NCI-H774 (cell line): ENCODE results near the gene DHRS9.
"Not testable (repeated sequence)": the region's sequence is repeated elsewhere in the genome, so short reads cannot be mapped to it uniquely, and the experiment has no call there.

Experiments used
- DNase-seq: peaks from one replicate; lab custom pipeline; 2025; lab: John Stamatoyannopoulos, UW

The DHRS9 gene

DNA sequence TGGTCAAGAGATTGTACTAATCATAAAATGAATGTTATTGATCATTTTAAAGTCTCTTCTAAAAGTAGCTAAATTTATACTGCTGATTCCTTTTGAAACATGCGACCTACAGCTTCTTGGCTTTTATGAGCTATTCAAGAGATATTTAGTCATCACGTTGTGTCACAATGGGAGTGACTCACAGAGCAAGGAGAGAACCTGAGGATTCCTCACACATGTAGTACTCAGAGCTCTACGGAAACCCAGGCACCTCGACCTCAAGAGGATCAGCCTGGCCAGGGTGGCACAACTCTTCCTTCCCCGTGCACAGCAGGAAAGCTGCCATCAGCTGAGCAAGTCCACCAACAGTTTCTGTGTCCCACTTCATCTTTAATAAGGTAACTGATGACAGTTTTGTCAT, at the start of gene DHRS9:
TSS of gene DHRS9 (plus strand) at position 223 of the 400 bp plus-strand sequence. CDS start 12,019 bp downstream, outside the sequence.
- DNase-seq, result no peak

DNA sequence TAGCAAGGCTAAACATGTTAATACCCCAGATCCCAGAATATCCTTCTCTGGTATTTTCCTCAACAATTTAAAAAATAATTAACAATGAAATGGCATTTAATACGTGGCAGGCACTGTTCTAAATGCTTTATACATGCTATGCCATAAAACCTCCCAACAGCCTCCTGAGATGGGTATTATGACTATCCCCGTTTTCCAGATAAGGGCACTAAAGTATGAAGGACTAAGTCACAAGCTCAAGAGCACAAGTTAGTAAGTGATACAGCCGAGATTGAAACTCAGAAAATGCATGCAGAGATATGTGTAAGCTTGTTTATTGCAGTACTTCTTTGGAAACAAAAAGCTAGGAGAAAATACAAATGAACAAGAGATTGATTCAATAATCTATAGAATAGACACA, 46.2 kb upstream of the DHRS9 start:
- no peak for DNase-seq

DNA sequence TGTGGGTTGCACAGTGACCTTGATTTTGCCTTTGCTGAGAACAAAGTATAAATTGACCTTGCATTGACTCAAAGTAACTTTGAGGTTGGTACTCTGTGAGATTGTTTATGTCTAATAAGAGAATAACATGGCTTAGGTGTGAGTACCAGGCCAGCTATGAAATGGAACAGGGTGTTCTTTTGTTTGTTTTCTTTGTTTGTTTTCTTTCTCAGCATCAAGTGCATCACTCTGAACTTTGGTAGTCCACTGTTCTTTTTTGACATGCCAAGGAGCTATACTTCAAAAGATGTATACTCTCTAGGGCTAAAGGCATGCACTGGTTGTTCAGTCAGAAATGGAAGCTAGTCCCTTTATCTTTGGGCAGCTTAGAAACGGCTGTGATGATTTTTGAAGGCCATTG, 43.3 kb upstream of the DHRS9 start:
- DNase-seq, result no peak

DNA sequence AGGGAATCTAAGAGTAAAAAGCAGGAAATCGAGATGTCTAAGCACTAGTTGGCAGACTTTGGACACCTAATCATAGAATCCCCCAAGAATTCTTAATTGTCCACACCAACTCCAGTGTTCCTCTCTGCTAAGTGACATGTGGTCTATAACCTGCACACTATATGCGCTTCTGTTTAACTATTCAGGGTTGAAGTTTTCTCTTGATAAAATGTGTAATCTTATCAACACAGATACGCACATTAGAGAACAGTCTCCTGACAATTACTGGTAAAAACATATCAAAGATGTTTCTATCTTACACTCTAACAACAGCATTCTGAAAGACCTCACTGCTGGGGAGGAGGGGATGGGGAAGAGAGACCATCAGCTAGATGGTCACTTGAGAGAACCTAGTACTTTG, 42.1 kb upstream of the DHRS9 start:
- DNase-seq, result no peak

DNA sequence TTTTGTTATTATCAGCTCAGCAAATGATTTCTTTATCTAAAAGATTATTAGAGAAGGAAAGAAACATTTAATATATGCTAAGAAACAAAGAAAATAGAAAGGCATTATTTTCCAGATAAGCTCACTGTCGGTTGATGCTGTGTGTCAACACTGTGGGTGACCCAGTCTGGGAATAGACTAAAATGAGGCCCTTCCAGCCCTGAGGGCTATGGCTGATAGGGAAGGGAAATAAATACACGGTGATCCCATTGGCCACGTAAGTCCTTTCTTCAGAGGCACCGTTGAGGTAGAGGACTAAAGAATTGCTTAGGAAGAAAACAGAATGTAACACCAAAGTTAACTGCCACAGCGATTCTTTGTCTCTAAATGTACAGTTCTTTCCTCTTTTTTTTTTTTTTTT, 40.0 kb upstream of the DHRS9 start:
- DNase-seq, result no peak

DNA sequence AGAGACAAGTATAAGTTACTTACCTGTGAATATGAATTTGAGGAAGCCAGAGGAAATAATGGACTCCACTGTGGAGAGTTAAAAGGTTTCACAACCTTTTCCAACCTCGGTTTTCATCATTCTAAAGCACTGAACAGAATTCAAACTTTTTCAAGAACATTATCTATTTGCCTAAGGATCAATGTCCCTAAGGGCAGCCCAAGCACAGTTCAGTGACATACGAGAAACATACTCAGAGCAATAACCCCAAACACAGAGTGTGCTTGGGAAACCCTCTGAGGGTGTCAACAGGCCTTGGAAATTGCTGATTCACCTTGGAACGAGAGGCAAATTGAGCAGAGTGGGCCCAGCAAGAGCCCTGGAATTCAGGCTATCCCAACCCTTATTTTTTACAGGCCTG, 38.2 kb upstream of the DHRS9 start, which contains the start of gene ABCB11:
TSS of gene ABCB11 (minus strand) at position 123 of the 400 bp plus-strand sequence. CDS start 13,199 bp downstream, outside the sequence.
- no peak for DNase-seq

DNA sequence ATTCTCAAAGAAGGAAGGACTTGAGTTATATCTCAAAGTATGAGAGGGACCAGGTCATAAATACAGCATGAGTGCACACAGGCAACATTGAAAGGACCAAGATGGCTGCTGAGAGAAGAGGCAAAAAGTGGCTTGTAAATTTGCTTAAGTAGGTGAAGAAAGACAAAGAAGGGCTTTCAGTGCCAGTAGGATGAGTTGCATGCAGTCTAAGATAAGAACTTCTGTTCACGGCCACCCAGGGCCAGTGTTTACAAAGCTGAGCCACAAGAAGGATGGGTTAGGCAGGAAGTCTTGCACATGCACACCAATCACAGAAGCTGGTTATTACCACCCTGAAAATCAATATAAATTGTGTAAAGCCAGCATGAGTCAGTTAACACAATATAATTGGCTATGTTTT, 35.1 kb upstream of the DHRS9 start:
- no peak for DNase-seq

DNA sequence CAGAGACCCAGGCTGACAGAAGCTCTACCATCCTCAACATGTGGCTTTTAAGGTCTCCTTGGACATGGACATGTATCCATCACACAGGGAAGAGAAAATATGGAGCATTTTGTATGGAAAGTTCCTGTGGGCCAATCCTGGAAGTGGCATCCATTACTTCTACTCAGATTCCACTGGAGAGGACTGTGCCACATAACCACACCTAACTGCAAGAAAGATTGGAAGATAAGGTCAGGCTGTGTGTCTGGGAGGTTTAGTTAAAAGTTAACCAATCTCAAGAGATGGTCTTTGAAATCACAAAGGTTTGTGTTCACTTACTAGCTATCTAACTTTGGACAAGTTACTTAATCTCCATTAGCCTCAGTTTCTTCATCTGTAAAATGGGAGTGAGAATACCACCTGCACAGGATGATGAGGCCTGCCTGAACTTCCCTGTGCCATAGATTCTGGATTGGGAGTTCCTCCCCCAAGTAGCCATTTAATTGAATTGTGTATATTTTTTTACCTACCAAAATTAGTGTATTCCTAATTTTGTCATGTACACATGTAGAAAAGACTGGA, 34.3 kb upstream of the DHRS9 start:
- DNase-seq, result no peak

DNA sequence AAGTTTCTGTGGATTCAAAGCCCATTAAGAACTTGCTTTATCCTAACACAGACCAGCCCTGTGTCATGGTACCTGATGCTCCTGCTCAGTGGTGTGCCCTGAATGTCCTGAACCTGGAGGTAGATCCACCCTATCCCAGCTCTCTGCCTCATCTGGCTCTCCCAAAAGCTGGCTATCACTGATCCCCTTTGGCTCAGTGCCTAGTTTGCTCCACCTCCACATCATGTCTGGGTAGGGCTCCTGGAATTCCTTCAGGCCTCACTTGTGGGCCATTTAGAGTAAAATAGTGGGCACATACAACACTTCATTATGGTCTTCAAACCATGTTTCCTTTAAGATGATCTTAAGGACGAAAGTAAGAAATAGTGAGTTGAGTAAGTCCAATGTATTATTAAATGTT, 33.5 kb upstream of the DHRS9 start:
- no peak for DNase-seq

DNA sequence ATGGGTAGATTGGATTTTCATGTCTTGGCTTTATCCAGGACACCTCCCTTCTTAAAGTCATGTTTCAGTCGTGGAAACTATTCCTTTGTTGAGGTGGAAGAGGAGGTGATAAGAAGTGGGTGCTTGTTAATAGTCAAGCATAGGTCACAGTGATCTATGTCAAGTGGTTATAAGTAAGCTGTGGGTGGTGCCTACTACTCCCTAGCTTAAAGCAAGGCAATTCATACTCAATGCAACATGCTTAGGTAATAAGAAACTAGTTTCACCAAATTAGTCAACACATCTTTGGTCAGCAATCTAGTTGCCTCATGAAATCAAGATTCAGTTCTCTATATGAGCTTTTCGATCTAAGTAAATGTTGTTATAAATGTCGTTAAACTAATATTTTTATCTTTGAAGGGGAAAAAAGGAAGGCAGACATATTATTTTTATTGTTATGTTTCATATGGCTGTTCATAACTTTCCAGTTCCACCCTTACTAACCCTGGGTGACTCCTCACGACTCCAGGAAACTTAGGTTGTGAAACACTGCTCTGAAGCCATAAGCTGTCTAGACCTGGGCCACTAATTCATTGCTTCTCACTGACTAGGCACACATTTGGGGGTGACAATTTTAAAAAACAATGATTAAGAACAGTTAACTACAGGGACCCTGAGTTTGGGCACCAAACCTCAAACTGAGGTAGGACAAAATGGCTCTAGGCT, 32.5 kb upstream of the DHRS9 start:
- no peak for DNase-seq

DNA sequence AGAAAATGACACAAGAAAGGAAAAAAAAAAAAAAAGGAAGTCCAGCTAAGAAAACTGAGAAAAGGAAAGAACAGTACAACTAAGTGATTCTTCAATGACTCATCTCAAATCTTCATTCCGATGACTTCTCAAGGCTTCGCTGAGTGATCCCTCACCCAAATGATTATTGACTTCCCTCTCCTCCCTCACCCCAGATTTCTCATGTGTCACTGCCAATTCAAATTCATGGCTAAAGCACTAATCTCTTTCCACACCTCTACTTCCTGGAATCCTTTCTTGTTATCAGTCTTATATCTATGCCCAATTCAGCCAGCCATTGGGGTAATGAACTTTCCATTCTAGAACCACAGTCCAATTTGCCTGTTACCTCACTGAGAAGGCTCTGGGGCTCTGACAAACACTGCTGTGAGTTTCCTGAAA, 31.0 kb upstream of the DHRS9 start:
- no peak for DNase-seq

DNA sequence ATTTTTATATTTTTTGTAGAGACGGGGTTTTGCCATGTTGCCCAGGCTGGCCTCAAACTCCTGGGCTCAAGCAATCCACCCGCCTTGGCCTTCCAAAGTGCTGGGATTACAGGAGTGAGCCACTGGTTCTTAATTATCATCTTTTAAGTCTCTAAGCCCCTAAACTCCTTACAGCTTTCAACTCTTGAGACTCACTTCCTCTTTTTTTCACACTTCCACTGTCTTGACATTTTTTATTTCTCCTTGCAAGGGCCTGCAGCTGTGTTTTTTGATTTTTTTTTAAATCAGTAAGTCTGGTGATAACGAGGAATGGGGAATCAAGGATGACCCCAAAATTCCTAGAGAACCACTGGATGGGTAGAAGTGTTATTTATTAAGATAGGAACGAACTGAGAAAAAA, 29.7 kb upstream of the DHRS9 start:
- no peak for DNase-seq

DNA sequence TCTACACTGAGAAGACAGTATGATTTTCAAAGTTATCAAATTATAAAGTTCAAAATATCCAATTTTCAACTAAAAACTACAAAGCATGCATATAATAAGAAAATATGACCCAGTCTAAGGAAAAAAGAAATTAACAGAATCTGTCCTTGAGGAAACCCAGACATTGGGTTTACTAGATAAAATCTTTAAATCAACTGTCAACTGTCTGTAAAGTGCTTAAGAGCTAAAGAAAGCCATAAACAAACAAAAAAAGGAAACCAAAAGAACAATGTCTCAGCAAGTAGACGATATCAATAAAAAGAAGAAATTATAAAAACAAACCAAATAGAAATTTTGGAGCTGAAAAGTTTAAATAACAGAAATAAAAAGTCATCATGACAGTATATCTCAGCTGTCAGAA, 27.8 kb upstream of the DHRS9 start:
- no peak for DNase-seq

DNA sequence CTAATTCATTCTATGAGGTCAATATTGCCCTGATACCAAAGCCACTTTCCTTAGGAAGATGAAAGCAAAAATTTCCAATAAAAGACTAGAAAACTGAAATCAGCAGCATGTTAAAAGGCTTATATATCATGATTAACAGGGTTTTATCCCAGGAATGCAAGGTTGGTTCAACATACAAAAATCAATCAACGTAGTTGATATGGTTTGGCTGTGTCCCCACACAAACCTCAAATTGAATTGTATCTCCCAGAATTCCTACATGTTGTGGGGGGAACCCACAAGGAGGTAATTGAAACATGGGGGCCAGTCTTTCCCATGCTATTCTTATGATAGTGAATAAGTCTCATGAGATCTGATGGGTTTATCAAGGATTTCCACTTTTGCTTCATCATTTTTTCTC, 26.5 kb upstream of the DHRS9 start:
- no peak for DNase-seq

DNA sequence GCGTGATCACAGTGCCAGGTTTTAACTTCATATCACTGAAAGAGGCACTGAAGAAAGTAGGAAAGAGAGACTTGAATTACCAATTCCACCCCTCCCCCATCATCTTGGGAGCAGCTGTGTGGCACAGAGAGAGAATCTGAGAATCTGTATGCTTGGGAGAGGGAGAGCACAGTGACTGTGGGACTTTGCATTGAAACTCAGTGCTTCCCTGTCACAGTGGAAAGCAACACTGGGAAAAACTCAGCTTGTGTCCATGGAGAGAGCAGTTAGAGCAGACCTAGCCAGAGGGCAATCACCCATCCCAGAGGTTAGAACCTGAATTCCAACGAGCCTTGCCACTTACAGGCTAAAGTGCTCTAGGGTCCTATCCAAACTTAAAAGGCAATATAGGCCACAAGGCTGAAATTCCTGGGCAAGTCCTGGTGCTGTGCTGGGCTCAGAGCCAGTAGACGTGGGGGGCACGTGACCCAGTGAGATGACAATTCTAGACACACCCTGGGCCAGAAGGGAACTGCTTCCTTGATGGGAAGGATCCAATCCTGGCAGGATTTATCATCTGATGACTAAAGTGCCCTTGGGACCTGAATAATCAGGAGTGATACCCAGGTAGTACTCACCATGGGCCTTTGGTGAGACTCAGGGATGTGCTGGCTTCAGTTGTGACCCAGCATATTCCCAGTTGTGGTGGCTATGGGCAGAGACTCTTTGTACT, 22.8 kb upstream of the DHRS9 start:
- no peak for DNase-seq

DNA sequence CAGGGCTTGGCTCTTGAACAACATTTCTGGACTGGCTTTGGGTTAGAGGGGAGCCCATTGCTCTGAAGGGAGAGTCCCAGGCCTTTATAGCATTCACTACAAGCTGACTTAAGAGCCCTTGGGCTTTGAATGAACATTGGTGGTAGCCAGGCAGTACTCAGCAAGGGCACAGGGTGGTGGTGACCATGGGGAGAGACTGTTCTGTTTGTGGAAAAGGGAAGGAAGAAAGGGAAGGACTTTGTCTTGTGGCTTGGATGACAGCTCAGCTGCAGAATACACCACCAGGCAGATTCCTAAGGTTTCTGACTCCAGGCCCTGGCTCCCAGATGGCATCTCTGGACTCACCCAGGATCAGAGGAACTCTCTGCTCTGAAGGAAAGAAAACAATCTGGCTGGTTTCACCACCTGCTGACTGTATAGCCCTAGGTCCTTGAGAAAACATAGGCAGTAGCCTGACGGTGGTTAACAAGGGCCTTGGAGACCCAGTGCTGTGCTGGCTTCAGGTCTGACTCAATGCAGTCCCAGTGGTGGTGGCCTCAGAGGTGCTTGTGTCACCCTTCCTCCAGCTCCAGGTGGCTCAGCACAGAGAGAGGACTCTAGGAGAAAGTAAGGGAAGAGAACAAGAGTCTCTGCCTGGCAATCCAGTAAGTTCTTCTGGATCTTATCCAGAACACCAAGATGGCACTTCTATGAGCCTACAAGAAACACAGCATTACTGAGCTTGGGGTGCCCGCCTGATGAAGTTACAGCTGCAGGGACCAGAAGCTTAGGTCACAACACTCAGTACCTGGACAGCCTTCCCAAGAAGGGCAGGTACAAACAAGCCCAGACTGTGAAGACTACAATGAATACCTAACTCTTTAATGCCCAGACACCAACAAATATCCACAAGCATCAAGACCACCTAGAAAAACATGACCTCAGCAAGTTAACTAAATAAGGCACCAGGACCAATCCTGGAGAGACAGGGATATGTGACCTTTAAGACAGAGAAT, 21.8 kb upstream of the DHRS9 start:
- no peak for DNase-seq

DNA sequence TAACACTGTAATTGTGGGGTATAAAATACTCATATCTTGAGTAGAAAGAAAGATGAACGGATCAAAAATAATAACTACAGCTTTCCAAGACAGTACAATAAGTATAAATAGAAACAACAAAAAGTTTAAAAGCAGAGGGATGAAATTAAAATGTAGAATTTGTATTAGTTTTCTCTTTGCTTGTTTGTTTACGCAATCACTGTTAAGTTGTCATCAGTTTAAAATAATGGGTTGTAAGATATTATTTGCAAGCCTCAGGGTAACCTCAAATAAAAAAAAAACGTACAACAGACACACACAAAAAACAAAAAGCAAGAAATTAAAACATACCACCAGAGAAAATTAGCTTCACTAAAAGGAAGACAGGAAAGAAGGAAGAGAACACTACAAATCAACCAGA, 20.2 kb upstream of the DHRS9 start:
- no peak for DNase-seq

DNA sequence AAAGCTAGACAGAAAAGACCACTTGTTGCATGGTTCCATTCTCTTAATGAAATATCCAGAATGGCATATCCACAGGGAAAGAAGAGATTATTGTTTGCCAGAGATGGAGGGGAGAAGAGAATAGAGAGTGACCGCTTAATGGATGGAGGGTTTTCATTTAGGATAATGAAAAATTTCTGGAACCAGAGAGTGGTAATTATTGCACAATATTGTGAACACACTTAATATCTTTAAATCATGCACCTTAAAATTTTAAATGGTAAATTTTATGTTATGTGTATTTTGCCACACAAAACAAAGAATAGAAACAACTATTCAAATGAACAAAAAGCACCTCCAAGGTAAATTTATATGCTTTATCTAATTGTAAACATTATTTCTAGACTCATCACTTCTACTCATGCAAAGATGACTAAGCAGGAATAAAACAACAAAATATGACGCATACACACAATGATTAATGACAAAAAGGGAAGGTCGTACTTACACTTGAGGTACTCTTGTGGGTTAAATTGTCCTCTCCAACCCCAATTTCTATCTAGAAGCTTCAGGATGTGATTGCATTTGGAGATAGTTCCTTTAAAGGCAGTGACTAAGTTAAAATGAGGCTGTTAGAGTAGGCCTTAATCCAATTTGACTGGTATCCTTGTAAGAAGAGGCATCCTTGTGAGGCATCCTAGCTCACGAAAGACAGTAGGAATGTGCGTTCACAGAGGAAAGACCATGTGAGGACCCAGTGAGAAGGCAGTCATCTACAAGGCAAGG, 18.7 kb upstream of the DHRS9 start:
- DNase-seq, result no peak

DNA sequence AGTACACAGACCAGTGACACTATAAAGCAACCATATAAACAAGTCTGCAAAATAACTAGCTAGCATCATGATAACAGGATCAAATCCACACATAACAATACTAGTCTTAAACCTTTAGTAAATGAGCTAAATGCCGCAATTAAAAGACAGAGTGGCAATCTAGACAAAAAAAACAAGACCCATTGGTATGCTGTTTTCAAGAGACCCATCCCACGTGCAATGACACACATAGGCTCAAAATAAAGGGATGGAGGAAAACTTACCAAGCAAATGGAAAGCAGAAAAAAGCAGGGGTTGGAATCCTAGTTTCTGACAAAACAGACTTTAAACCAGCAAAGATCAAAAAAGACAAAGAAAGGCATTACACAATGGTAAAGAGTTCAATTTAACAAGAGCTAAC, 14.8 kb upstream of the DHRS9 start:
- DNase-seq, result not testable (repeated sequence)

DNA sequence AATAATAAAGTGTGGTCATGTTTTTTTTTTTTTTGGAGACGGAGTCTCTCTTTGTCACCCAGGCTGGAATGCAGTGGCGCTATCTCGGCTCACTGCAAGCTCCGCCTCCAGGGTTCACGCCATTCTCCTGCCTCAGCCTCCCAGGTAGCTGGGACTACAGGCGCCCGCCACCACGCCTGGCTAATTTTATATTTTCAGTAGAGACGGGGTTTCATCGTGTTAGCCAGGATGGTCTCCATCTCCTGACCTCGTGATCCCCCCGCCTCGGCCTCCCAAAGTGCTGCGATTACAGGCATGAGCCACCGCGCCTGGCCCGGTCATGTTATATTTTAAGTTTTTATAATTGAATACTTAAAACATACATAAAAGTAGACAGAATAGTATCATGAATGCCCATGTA, 5.2 kb upstream of the DHRS9 start:
- not testable (repeated sequence) for DNase-seq

DNA sequence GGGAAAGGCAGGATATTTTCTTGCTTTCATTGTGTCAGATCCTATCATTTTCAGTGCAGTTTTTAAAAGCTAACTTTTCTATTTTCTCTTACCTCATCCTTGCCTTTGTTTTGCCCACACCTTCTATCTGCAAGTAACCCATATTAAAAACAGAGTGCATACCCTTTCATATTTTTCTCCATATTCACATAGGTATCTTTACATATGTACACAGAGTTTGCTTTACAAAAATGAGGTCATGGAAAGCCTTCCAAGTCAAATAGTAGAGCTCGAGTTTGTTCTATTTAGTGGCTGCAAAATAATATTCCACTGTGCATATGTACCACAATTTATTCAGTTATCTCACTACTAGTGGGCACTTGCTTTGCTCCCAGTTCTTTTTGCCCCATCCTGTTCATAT, 3.9 kb upstream of the DHRS9 start:
- peak; percentile 14 for DNase-seq
